Psoas muscle (tissue), 8 donors: ENCODE results near the gene RNF220. TPM values are rescaled to one million over a fixed set of nuclear protein-coding genes. Genes with fewer than 3 reads are reported as not detected.

Experiments used
- ATAC-seq, 4 donors: fragments of 200-7000 bp; cut with Tn5 transposase; one replicate each; pipeline ENCODE4 v1.9.1; 2020; ENCODE audit warnings: moderate library complexity in 3 of 4, mild to moderate bottlenecking in 2 of 4
- DNase-seq, 2 donors: peaks; one replicate each; pipeline ENCODE4 v3.0.0-alpha.2; 2020
- H3K27ac ChIP-seq: fragments of 200-600 bp; one replicate; pipeline ENCODE4 v1.8.0; 2022
- H3K27me3 ChIP-seq, 3 donors: fragments of 200-600 bp in 1 of 3; one replicate each; pipeline versions ENCODE4 v1.6.1 to v1.8.0; 2013 to 2022; ENCODE audit warnings: low read length in 2 of 3, mild to moderate bottlenecking in 2 of 3, moderate library complexity in 1 of 3; ENCODE audit not compliant: insufficient read depth in 3 of 3
- H3K36me3 ChIP-seq, 2 donors: fragments of 200-600 bp in 1 of 2; one replicate each; pipeline versions ENCODE4 v1.6.1 to v1.8.0; 2013 to 2022; ENCODE audit warnings: low read depth in 1 of 2, mild to moderate bottlenecking in 1 of 2, moderate library complexity in 1 of 2; ENCODE audit not compliant: insufficient read depth in 1 of 2
- H3K4me1 ChIP-seq: fragments of 200-600 bp; one replicate; pipeline ENCODE4 v1.8.0; 2022
- H3K4me3 ChIP-seq: fragments of 200-600 bp; one replicate; pipeline ENCODE4 v1.8.0; 2022; ENCODE audit warnings: mild to moderate bottlenecking
- H3K9me3 ChIP-seq: fragments of 200-600 bp; one replicate; pipeline ENCODE4 v1.8.0; 2022
- CTCF ChIP-seq: fragments of 200-600 bp; IDR thresholded peaks from one replicate; pipeline ENCODE4 v1.8.0; 2022; ENCODE audit warnings: antibody characterized with exemption
- WGBS, 3 donors: extraction: QIAGEN DNeasy Blood & Tissue Kit; methylation state at CpG; one replicate each; pipeline versions ENCODE4 v1.1.6 to v1.1.7; 2013; 5-methylcytosine and 5-hydroxymethylcytosine counted together
- intact Hi-C, 2 donors: fragments of 100-400 bp; cut with DNase I; formaldehyde crosslinking; loops; one replicate each; pipeline versions ENCODE4 v1.11.0 to v1.14.2; 2022
- polyA plus RNA-seq, 3 donors: library from polyadenylated mRNA; stranded (reverse); fragments of 200-250 nt; gene quantifications; one replicate each; pipeline ENCODE4 v1.2.3, GENCODE V29; 2013
- total RNA-seq, 4 donors: library from RNA; stranded (reverse); fragmentation: NEBNext Ultra II Directional in 2 of 4; extraction: Animal tissue kit (Norgen Biotek cat#: 25700) in 2 of 4; gene quantifications; one replicate each; pipeline versions ENCODE4 v1.2.1 to v1.2.4, GENCODE V29; 2021 to 2023
- donor health status: healthy with polysubstance abuse.
- donor health status: DM: no; HTN: no; CAD: no; lungs with moderate emphysema.
- donor health status: Bipolar disorder and iron deficiency.
- donor health status: healthy.
- donor health status: DM: yes; HTN: yes; CAD: no.
- donor health status: DM: no; HTN: no; CAD: no.
- donor health status: DM: no; HTN: no; CAD: no.
- donor health status: DM: yes; HTN: yes; CAD: no.

The RNF220 gene
- total and polyA plus RNA-seq, 7 donors, result 61.1 to 133 (median 75.5) TPM

- 64 to 66% (median 66%) methylated on average over 6 of the region's 6 CpGs for WGBS, 3 donors
- H3K4me1 ChIP-seq, result no peaks in the 10 kb centered on the region
- no peaks in the 10 kb centered on the region for H3K36me3 ChIP-seq
- H3K27me3 ChIP-seq, result peaks cover 3 to 44% (median 17%) of the 10 kb centered on the region in 3 donors
- ATAC-seq (no peak), DNase-seq (no peak)
- intact Hi-C loops, result no loop called here
- H3K9me3 ChIP-seq, result no peaks in the 10 kb centered on the region
- H3K4me3 ChIP-seq, result no peak overlapping the region
- H3K27ac ChIP-seq, result no peak overlapping the region
- TF ChIP-seq CTCF, result no peak
Measured at GRCh38 chr1:44545961-44546360, 140.9 kb downstream of the RNF220 start.

GRCh38 chr1:44546403-44547053 is 141.5 kb downstream of the RNF220 start:
- WGBS, 3 donors, result 31 to 35% (median 33%) methylated on average over 10 of the region's 10 CpGs
- DNase-seq, result no peak
- peaks cover 3 to 40% (median 15%) of the 10 kb centered on the region in 3 donors for H3K27me3 ChIP-seq
- H3K36me3 ChIP-seq, result no peaks in the 10 kb centered on the region
- no peak overlapping the region for H3K27ac ChIP-seq
- TF ChIP-seq CTCF, result no peak
- no peaks in the 10 kb centered on the region for H3K9me3 ChIP-seq
- no peaks in the 10 kb centered on the region for H3K4me1 ChIP-seq
- H3K4me3 ChIP-seq, result no peak overlapping the region
- ATAC-seq, result no peak
- intact Hi-C loops, result no loop called here

- no peak overlapping the region for H3K27ac ChIP-seq
- intact Hi-C loops, result no loop called here
- DNase-seq (no peak), ATAC-seq (no peak)
- WGBS, 3 donors, result 76 to 88% (median 87%) methylated on average over 6 of the region's 6 CpGs
- H3K4me3 ChIP-seq, result no peak overlapping the region
- H3K36me3 ChIP-seq, result no peaks in the 10 kb centered on the region
- no peaks in the 10 kb centered on the region for H3K4me1 ChIP-seq
- peaks cover 3 to 32% (median 13%) of the 10 kb centered on the region in 3 donors for H3K27me3 ChIP-seq
- TF ChIP-seq CTCF, result no peak
- H3K9me3 ChIP-seq, result no peaks in the 10 kb centered on the region
Measured at GRCh38 chr1:44547361-44547760, 142.3 kb downstream of the RNF220 start.

GRCh38 chr1:44547837-44548236 is 142.8 kb downstream of the RNF220 start:
- no peak for ATAC-seq
- intact Hi-C loops, result no loop called here
- no peaks in the 10 kb centered on the region for H3K36me3 ChIP-seq
- no peak for TF ChIP-seq CTCF
- H3K9me3 ChIP-seq, result no peaks in the 10 kb centered on the region
- peaks cover 3 to 30% (median 9%) of the 10 kb centered on the region in 3 donors for H3K27me3 ChIP-seq
- no peak overlapping the region for H3K27ac ChIP-seq
- no peak for DNase-seq
- H3K4me1 ChIP-seq, result no peaks in the 10 kb centered on the region
- WGBS, 3 donors, result 80 to 82% (median 81%) methylated on average over 8 of the region's 8 CpGs
- H3K4me3 ChIP-seq, result no peak overlapping the region

- DNase-seq, result no peak
- intact Hi-C loops, result no loop called here
Measured at GRCh38 chr1:44549510-44549909, 144.5 kb downstream of the RNF220 start.

More at GRCh38 chr1:44549510-44549909, 144.5 kb downstream of the RNF220 start:
- Histone ChIP-seq H3K9me3 (no peaks in the 10 kb centered on the region), H3K4me3 (no peak overlapping the region), H3K36me3 (no peaks in the 10 kb centered on the region), H3K4me1 (no peaks in the 10 kb centered on the region), H3K27ac (no peak overlapping the region), H3K27me3 (peaks cover 3 to 16% (median 4%) of the 10 kb centered on the region in 3 donors)
- no peak for ATAC-seq
- WGBS, 3 donors, result 53 to 59% (median 54%) methylated on average over 5 of the region's 5 CpGs
- no peak for TF ChIP-seq CTCF
